Right lobe of liver (tissue), 4 donors: ENCODE results near the gene ERC2.

Source experiments
- POLR2A ChIP-seq: fragments of 450-650 bp; IDR thresholded peaks from one replicate; pipeline ENCODE4 v1.6.1; 2017; ENCODE audit warnings: antibody characterized with exemption, mild to moderate bottlenecking
- TF ChIP-seq, protein P1 (sequence below), 4 donors: fragments of 200-600 bp in 3 of 4; fragments of 450-650 bp in 1 of 4; IDR thresholded peaks; one replicate each; pipeline versions ENCODE4 v1.5.1 to v1.8.0; 2016 to 2022; ENCODE audit warnings: antibody characterized with exemption in 4 of 4, mild to moderate bottlenecking in 2 of 4
- donor health status: DM: no; HTN: no; CAD: no.
- donor health status: DM: no; HTN: no; CAD: no.
- donor health status: DM: no; HTN: yes; CAD: no.

DNA sequence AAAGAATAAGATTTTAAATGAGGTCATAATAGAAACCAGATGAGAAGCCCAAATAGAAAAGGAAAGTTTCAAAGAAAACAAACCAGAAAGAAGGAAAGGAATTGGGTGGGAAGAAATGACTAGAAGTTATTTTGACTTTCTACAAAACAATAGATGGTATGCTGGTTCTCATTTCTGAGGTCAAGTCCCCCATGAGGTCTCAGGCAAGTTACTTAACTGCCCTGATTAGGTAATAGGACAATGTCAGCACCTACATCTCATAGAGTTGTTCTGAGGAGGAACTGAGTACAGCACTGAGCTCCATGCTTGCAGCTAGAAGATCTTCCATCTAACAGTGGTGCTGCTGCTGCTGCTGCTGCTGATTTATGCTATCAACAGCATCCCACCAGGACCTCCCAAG, 185.9 kb downstream of the ERC2 start:
- TF ChIP-seq POLR2A, result no peak
- TF ChIP-seq, protein P1, sequence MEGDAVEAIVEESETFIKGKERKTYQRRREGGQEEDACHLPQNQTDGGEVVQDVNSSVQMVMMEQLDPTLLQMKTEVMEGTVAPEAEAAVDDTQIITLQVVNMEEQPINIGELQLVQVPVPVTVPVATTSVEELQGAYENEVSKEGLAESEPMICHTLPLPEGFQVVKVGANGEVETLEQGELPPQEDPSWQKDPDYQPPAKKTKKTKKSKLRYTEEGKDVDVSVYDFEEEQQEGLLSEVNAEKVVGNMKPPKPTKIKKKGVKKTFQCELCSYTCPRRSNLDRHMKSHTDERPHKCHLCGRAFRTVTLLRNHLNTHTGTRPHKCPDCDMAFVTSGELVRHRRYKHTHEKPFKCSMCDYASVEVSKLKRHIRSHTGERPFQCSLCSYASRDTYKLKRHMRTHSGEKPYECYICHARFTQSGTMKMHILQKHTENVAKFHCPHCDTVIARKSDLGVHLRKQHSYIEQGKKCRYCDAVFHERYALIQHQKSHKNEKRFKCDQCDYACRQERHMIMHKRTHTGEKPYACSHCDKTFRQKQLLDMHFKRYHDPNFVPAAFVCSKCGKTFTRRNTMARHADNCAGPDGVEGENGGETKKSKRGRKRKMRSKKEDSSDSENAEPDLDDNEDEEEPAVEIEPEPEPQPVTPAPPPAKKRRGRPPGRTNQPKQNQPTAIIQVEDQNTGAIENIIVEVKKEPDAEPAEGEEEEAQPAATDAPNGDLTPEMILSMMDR (IDR thresholded peaks at IDR 0.05), result no peak
